Esophagus squamous epithelium (tissue), 4 donors: ENCODE data around the gene DTX4.

ENCODE experiments used
- CTCF ChIP-seq, 6 experiments: fragments of 450-650 bp in 4 of 6; fragments of 200-600 bp in 2 of 6; sonication (generic) in 2 of 6; IDR thresholded peaks; one replicate each; pipeline ENCODE4 v1.5.1; 2016 to 2019; ENCODE audit warnings: antibody characterized with exemption in 6 of 6, mild to moderate bottlenecking in 4 of 6, moderate library complexity in 4 of 6
- POLR2A ChIP-seq, 4 donors: fragments of 450-650 bp; IDR thresholded peaks; one replicate each; pipeline ENCODE4 v1.6.1; 2017; ENCODE audit warnings: antibody characterized with exemption in 4 of 4, mild to moderate bottlenecking in 4 of 4, moderate library complexity in 3 of 4

DNA sequence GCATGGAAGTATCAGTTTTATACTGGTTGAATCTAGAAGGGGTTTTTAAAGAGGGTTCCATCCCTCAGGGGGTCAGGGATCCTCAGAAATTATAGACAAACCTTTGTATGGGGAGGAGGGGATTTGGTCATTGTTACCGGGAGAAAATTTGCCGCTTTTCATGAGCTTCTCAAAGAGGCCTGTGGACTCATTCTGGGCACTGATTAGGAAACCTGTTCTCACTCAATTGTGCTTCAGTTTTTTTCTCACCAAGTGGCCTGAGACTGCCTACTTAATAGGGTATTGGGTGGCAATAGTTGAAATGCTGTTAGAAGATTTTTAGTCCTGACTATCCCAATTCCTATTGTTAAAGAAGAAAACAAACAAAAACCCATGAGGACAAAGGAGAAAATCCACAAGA is 26.8 kb downstream of the DTX4 start:
- TF ChIP-seq CTCF (IDR thresholded peaks at IDR 0.05) (no peak), POLR2A (IDR thresholded peaks at IDR 0.05) (no peak)
